Common myeloid progenitor, CD34-positive (primary cell): ENCODE measurements around the gene DAPK1.
A peak's percentile ranks its signal among the peaks of the same experiment; 100 is the strongest.

ENCODE experiments used
- CTCF ChIA-PET: fragments of 350-600 bp; sonication (Branson Sonifier 250); formaldehyde crosslinking; loops from one replicate; lab custom pipeline; 2021; ENCODE audit warnings: antibody characterized with exemption; lab: Charles Lee
- POLR2A ChIA-PET: fragments of 350-600 bp; sonication (Branson Sonifier 250); formaldehyde crosslinking; loops from one replicate; lab custom pipeline; 2021; ENCODE audit warnings: antibody characterized with exemption; lab: Charles Lee
- DNase-seq, 3 donors: peaks; one replicate each; pipeline versions ENCODE4 v3.0.0 to v3.0.0-alpha.2; 2013
- H3K27ac ChIP-seq, 2 experiments: 1 replicate in 1 of 2; 2 replicates in 1 of 2; pipeline ENCODE4 v1.7.0; 2013; ENCODE audit warnings: inconsistent platforms in 2 of 2, low read length in 2 of 2, mild to moderate bottlenecking in 2 of 2, low read depth in 1 of 2, moderate library complexity in 1 of 2; ENCODE audit not compliant: severe bottlenecking in 2 of 2, insufficient read depth in 1 of 2, poor library complexity in 1 of 2
- H3K27me3 ChIP-seq, 5 experiments: replicated peaks in 2 of 5; 1 replicate in 3 of 5; 2 replicates in 2 of 5; pipeline versions ENCODE4 v1.6.1 to v1.7.0; 2013; ENCODE audit warnings: low read length in 4 of 5, mild to moderate bottlenecking in 2 of 5, moderate library complexity in 2 of 5, inconsistent platforms in 1 of 5; ENCODE audit not compliant: insufficient read depth in 5 of 5, control insufficient read depth in 4 of 5
- H3K36me3 ChIP-seq, 4 experiments: 1 replicate in 2 of 4; 2 replicates in 2 of 4; pipeline versions ENCODE4 v1.6.1 to v1.7.0; 2013; ENCODE audit warnings: low read length in 3 of 4, control low read depth in 1 of 4, mild to moderate bottlenecking in 1 of 4; ENCODE audit not compliant: control insufficient read depth in 4 of 4, insufficient read depth in 4 of 4
- H3K4me1 ChIP-seq, 4 experiments: 1 replicate in 3 of 4; 2 replicates in 1 of 4; pipeline versions ENCODE4 v1.6.1 to v1.7.1; 2013; ENCODE audit warnings: low read length in 3 of 4, mild to moderate bottlenecking in 3 of 4, control low read depth in 1 of 4, inconsistent platforms in 1 of 4, moderate library complexity in 1 of 4; ENCODE audit not compliant: control insufficient read depth in 4 of 4, insufficient read depth in 4 of 4; ENCODE audit errors: control extremely low read depth in 1 of 4
- H3K4me3 ChIP-seq, 7 experiments: 1 replicate in 4 of 7; 2 replicates in 3 of 7; pipeline versions ENCODE4 v1.5.1 to v1.7.0; 2013; ENCODE audit warnings: mild to moderate bottlenecking in 7 of 7, low read length in 6 of 7, moderate library complexity in 6 of 7, inconsistent platforms in 2 of 7, low read depth in 2 of 7, control low read depth in 1 of 7; ENCODE audit not compliant: insufficient read depth in 4 of 7, control insufficient read depth in 1 of 7; ENCODE audit errors: extremely low read depth in 1 of 7
- H3K9me3 ChIP-seq, 5 experiments: 1 replicate in 4 of 5; 2 replicates in 1 of 5; pipeline versions ENCODE4 v1.6.1 to v1.7.1; 2013; ENCODE audit warnings: low read length in 4 of 5, mild to moderate bottlenecking in 2 of 5, inconsistent platforms in 1 of 5, low read depth in 1 of 5, moderate library complexity in 1 of 5; ENCODE audit not compliant: control insufficient read depth in 4 of 5, insufficient read depth in 2 of 5; ENCODE audit errors: control extremely low read depth in 1 of 5
- WGBS: methylation state at CpG from one replicate; pipeline ENCODE4 v1.1.5; 2013; ENCODE audit not compliant: insufficient coverage; 5-methylcytosine and 5-hydroxymethylcytosine counted together

Gene DAPK1

GRCh38 chr9:87647114-87647513 lies 149.4 kb downstream of the DAPK1 start:
- H3K27me3 ChIP-seq: no peaks in the 10 kb centered on the region
- CTCF ChIA-PET: no interaction called here
- DNase-seq: no peak
- POLR2A ChIA-PET: no interaction called here
- WGBS: 95% methylated on average over 7 of the region's 8 CpGs
- peaks cover 0 to under 1% (median under 1%) of the 10 kb centered on the region in 4 experiments for H3K4me1 ChIP-seq
- no peak overlapping the region for H3K27ac ChIP-seq
- H3K4me3 ChIP-seq: no peak overlapping the region
- H3K9me3 ChIP-seq: no peaks in the 10 kb centered on the region
- peaks cover 13 to 92% (median 68%) of the 10 kb centered on the region in 4 experiments for H3K36me3 ChIP-seq

DNA sequence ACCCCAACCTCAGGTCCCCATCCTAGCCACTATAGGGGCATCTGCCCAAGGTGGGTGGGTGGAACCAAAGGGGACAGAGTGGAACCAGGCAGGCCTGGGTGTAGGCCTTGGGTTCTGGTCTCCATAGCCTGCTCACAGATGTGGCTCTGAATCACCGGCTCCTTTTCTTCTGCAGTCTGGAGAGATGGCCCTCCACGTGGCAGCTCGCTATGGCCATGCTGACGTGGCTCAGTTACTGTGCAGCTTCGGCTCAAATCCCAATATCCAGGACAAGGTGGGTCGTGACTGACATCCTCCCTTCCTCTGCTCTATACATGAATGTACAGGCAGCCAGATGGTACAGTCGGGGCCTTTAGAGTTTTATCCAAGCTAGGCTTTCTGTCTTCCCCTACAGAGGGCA lies 150.9 kb downstream of the DAPK1 start:
- WGBS: 100% methylated on average over 6 of the region's 7 CpGs
- ChIA-PET CTCF (interaction anchor here (1.3 kb wide), 1 partner anchor 312 kb away, joined by 3 read pairs; no protein-coding TSS in a partner anchor), POLR2A (no interaction called here)
- DNase-seq: no peak
- Histone ChIP-seq H3K9me3 (no peaks in the 10 kb centered on the region), H3K27ac (no peak overlapping the region), H3K4me1 (no peaks in the 10 kb centered on the region), H3K36me3 (peaks cover 13 to 85% (median 59%) of the 10 kb centered on the region in 4 experiments), H3K4me3 (no peak overlapping the region), H3K27me3 (no peaks in the 10 kb centered on the region)

DNA sequence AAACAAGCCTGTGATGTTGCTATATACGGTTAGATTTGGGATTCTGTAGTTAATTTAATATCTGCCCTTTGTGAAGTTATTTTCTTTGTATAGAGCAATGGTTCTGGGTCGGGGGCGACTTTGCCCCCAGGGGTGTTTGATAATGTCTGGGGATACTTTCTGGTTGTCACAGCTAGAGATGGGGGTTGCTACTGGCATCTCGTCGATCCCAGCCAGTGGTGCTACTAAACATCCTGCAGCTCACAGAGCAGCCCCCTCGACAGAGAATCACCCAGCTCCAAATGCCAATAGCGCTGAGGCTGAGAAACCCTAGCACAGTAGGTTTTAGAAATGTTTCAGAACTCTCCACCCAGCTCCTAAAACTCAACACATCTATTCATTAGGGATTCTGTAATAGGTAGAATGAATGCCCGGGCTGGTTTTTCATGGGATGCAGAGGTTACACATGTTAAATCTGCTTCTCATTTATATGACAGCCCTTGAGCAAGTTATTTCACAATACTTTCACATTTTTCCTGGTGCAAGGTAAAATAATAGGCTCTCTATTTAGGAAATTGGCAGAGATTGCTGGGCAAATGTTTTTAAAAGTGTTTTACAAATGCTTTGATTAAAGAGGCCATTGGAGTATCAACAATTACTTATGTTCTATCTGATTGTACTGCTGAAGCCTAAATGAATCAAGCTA lies 153.1 kb downstream of the DAPK1 start:
- Histone ChIP-seq H3K27ac (peak overlapping the region in 1 of 2 experiments; percentile 39), H3K9me3 (no peaks in the 10 kb centered on the region), H3K36me3 (peaks cover 19 to 87% (median 61%) of the 10 kb centered on the region in 4 experiments), H3K4me3 (no peak overlapping the region), H3K27me3 (no peaks in the 10 kb centered on the region), H3K4me1 (no peaks in the 10 kb centered on the region)
- POLR2A ChIA-PET: no interaction called here
- DNase-seq: no peak
- CTCF ChIA-PET: interaction anchor here (0.5 to 1.2 kb wide), 2 partner anchors 37 to 153 kb away, joined by 3 to 4 read pairs; partner anchors contain the start of gene DAPK1
- 100% methylated on average over 6 of the region's 8 CpGs for WGBS

DNA sequence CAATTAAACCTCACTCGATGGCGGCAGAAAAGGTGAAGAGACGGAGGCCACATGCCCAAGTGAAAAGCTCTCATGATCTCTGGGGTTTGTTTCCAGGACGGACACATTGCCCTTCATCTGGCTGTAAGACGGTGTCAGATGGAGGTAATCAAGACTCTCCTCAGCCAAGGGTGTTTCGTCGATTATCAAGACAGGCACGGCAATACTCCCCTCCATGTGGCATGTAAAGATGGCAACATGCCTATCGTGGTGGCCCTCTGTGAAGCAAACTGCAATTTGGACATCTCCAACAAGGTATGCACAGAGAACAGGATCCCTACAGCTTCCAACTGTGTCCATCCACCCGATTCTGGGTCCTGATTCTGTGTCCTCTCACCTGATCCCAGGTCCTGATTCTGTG lies 153.8 kb downstream of the DAPK1 start:
- H3K27ac ChIP-seq: no peak overlapping the region
- DNase-seq: no peak
- WGBS: 95% methylated on average over 9 of the region's 10 CpGs
- H3K4me1 ChIP-seq: no peaks in the 10 kb centered on the region
- ChIA-PET CTCF (interaction anchor here (1.2 kb wide), 1 partner anchor 154 kb away, joined by 4 read pairs; the partner anchor contains the start of gene DAPK1), POLR2A (no interaction called here)
- no peak overlapping the region for H3K4me3 ChIP-seq
- no peaks in the 10 kb centered on the region for H3K9me3 ChIP-seq
- no peaks in the 10 kb centered on the region for H3K27me3 ChIP-seq
- H3K36me3 ChIP-seq: peaks cover 19 to 87% (median 60%) of the 10 kb centered on the region in 4 experiments

DNA sequence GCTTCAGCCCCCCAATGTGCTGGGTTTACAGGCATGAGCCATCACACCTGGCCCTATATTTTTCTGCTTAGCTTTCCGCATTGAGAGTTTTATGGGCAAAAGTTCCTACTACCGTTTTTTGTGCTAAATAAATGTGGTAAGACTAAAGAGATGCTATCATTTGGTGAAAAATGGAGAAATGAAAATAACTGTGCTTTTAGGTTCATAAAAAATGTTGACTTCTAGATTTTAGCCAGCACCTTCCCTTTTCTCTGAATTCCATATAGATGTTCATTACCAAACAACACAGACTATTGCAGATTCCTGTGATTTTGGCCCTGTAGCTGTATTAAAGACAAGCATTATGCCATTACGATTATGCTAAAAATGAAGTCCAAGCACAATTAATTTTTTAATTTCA lies 156.3 kb downstream of the DAPK1 start:
- whole genome bisulfite sequencing: 84% methylated on average over 2 of the region's 3 CpGs
- DNase-seq: no peak
- no peak overlapping the region for H3K27ac ChIP-seq
- H3K9me3 ChIP-seq: no peaks in the 10 kb centered on the region
- H3K4me1 ChIP-seq: no peaks in the 10 kb centered on the region
- ChIA-PET CTCF (interaction anchor here (1.1 to 1.4 kb wide), 2 partner anchors 9 kb away, joined by 3 to 4 read pairs; no protein-coding TSS in a partner anchor), POLR2A (no interaction called here)
- no peak overlapping the region for H3K4me3 ChIP-seq
- H3K27me3 ChIP-seq: no peaks in the 10 kb centered on the region
- peaks cover 30 to 87% (median 60%) of the 10 kb centered on the region in 4 experiments for H3K36me3 ChIP-seq

DNA sequence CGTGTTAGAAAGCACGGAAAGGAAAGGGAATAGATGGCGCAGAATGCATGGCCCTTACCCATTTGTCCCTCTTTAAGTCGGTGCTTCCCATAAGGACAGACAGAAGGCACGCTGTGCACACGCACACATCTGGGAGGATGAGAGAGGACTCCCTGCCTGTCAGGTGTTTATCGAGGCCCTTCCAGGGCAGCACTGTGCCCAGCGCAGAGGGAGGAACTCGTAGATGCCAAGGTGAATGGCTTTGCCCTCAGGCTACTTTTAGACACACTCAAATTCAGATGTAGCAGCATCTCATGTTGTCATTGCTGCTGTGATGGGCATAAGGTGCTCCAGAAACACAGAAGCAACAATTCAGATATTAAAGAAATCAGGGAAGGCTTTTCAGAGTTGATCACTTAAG lies 158.1 kb downstream of the DAPK1 start:
- H3K36me3 ChIP-seq: peaks cover 34 to 87% (median 61%) of the 10 kb centered on the region in 4 experiments
- POLR2A ChIA-PET: no interaction called here
- H3K4me3 ChIP-seq: no peak overlapping the region
- CTCF ChIA-PET: interaction anchor here (1.5 kb wide), 1 partner anchor 318 kb away, joined by 5 read pairs; no protein-coding TSS in a partner anchor
- no peaks in the 10 kb centered on the region for H3K27me3 ChIP-seq
- peaks cover 0 to 6% (median 0%) of the 10 kb centered on the region in 5 experiments for H3K9me3 ChIP-seq
- WGBS: 95% methylated on average over 9 of the region's 9 CpGs
- H3K4me1 ChIP-seq: no peaks in the 10 kb centered on the region
- no peak overlapping the region for H3K27ac ChIP-seq
- no peak for DNase-seq

- ChIA-PET CTCF (interaction anchor here (1.3 to 1.5 kb wide), 3 partner anchors 12 to 319 kb away, joined by 4 to 7 read pairs (median 5); no protein-coding TSS in a partner anchor), POLR2A (no interaction called here)
- H3K27ac ChIP-seq: no peak overlapping the region
- WGBS: 98% methylated on average over 7 of the region's 8 CpGs
- no peak for DNase-seq
- peaks cover 36 to 87% (median 54%) of the 10 kb centered on the region in 4 experiments for H3K36me3 ChIP-seq
- H3K27me3 ChIP-seq: no peaks in the 10 kb centered on the region
- peaks cover 0 to 8% (median 0%) of the 10 kb centered on the region in 5 experiments for H3K9me3 ChIP-seq
- H3K4me1 ChIP-seq: no peaks in the 10 kb centered on the region
- no peak overlapping the region for H3K4me3 ChIP-seq
Observed at GRCh38 chr9:87656485-87656884, 158.8 kb downstream of the DAPK1 start.
